HepG2 (cell line): ENCODE measurements around the gene RPS25. TPM values are rescaled to one million over a fixed set of nuclear protein-coding genes. Genes with fewer than 3 reads are reported as not detected.

ENCODE experiments used
- CENPT ChIP-seq: sonication (generic); formaldehyde crosslinking; IDR thresholded peaks from 2 replicates; pipeline ENCODE4 v1.8.0; 2022; ENCODE audit warnings: low read depth, mild to moderate bottlenecking, moderate library complexity, missing genetic modification reagents
- ETV6 ChIP-seq: sonication (generic); formaldehyde crosslinking; conservative IDR thresholded peaks from 2 replicates; pipeline ENCODE4 v1.4.0; 2020; ENCODE audit warnings: missing genetic modification reagents
- FOXP4 ChIP-seq: sonication (generic); formaldehyde crosslinking; IDR thresholded peaks from 2 replicates; pipeline ENCODE4 v1.4.0; 2020; ENCODE audit warnings: missing genetic modification reagents
- HOXA9 ChIP-seq: sonication (generic); formaldehyde crosslinking; IDR thresholded peaks from 2 replicates; pipeline ENCODE4 v1.8.1; 2022; ENCODE audit warnings: missing genetic modification reagents, mild to moderate bottlenecking, moderate library complexity, borderline replicate concordance
- JUND ChIP-seq: sonication (generic); formaldehyde crosslinking; IDR thresholded peaks from 2 replicates; pipeline ENCODE4 v1.8.0; 2022; ENCODE audit warnings: mild to moderate bottlenecking, missing genetic modification reagents
- KDM6A ChIP-seq: IDR thresholded peaks from 2 replicates; pipeline ENCODE4 v1.6.1; 2016; ENCODE audit warnings: low read depth
- SIX1 ChIP-seq: sonication (generic); formaldehyde crosslinking; IDR thresholded peaks from 2 replicates; pipeline ENCODE4 v1.4.0; 2020; ENCODE audit warnings: missing genetic modification reagents, borderline replicate concordance
- SP5 ChIP-seq: IDR thresholded peaks from 2 replicates; pipeline ENCODE4 v1.6.1; 2016; ENCODE audit warnings: low read depth, borderline replicate concordance
- ZNF343 ChIP-seq: sonication (generic); formaldehyde crosslinking; IDR thresholded peaks from 2 replicates; pipeline ENCODE4 v1.4.0; 2020; ENCODE audit warnings: mild to moderate bottlenecking, missing genetic modification reagents
- ZNF549 ChIP-seq: sonication (generic); formaldehyde crosslinking; IDR thresholded peaks from 2 replicates; pipeline ENCODE4 v1.5.0; 2020; ENCODE audit warnings: missing genetic modification reagents
- ZNF614 ChIP-seq: IDR thresholded peaks from 2 replicates; pipeline ENCODE4 v1.6.1; 2018; ENCODE audit warnings: missing biosample characterization, missing genetic modification reagents, inconsistent platforms, borderline replicate concordance
- ZNF616 ChIP-seq: sonication (generic); formaldehyde crosslinking; IDR thresholded peaks from 2 replicates; pipeline ENCODE4 v1.5.0; 2020; ENCODE audit warnings: low read depth, mild to moderate bottlenecking, missing genetic modification reagents
- ZNF644 ChIP-seq: IDR thresholded peaks from 2 replicates; pipeline ENCODE4 v1.6.1; 2016; ENCODE audit warnings: low read depth
- ZNF713 ChIP-seq: sonication (generic); formaldehyde crosslinking; IDR thresholded peaks from 2 replicates; pipeline ENCODE4 v1.4.0; 2020; ENCODE audit warnings: mild to moderate bottlenecking, missing genetic modification reagents
- ZNF790 ChIP-seq: sonication (generic); formaldehyde crosslinking; IDR thresholded peaks from 2 replicates; pipeline ENCODE4 v1.8.0; 2022; ENCODE audit warnings: missing genetic modification reagents, mild to moderate bottlenecking, borderline replicate concordance
- polyA plus RNA-seq, 8 experiments: library from polyadenylated mRNA; depleted of rRNA in 3 of 8; stranded (reverse) in 7 of 8; unstranded in 1 of 8; fragments of >200 nt; fragmentation: Illumina TruSeq in 4 of 8; extraction: Trizol in 4 of 8; gene quantifications; 2 replicates each; pipeline versions ENCODE4 v1.2.1 to v1.2.3, GENCODE V29; 2011 to 2016; ENCODE audit warnings: low read depth in 4 of 8, missing spikeins in 1 of 8, mixed read lengths in 1 of 8; ENCODE audit not compliant: insufficient read depth in 1 of 8
- total RNA-seq, 5 experiments: library from RNA; depleted of rRNA; stranded (reverse); fragments of >200 nt; fragmentation: Illumina TruSeq; extraction: Trizol; gene quantifications; 2 replicates each; pipeline ENCODE4 v1.2.3, GENCODE V29; 2016; ENCODE audit warnings: low read depth in 1 of 5
- TF ChIP-seq, protein P1 (sequence below): sonication (generic); formaldehyde crosslinking; IDR thresholded peaks from 2 replicates; pipeline ENCODE4 v1.5.0; 2020; ENCODE audit warnings: mild to moderate bottlenecking, missing genetic modification reagents, borderline replicate concordance
- TF ChIP-seq, protein P2 (sequence below): sonication (generic); formaldehyde crosslinking; IDR thresholded peaks from 2 replicates; pipeline ENCODE4; 2020; ENCODE audit warnings: missing genetic modification reagents, mild to moderate bottlenecking, borderline replicate concordance

Gene RPS25
- total and polyA plus RNA-seq, 2 of the 13 experiments (the other 11 are each of a cell fraction or from before 2014, with no cell fraction given), result 839 to 1,415 TPM

- TF ChIP-seq ETV6, result peak; percentile 83; the same call in 1 of the 2 replicates
- TF ChIP-seq ZNF343, result no peak
- no peak for TF ChIP-seq ZNF614 (CRISPR knock-in tag)
- no peak for TF ChIP-seq SIX1 (CRISPR knock-in tag)
- TF ChIP-seq CENPT (CRISPR knock-in tag), result no peak
- TF ChIP-seq ZNF616 (CRISPR knock-in tag), result no peak
- no peak for TF ChIP-seq ZNF790 (CRISPR knock-in tag)
- no peak for TF ChIP-seq ZNF644 (CRISPR knock-in tag)
- 0 out of 2 replicates have a peak, but pooled peaks have one; percentile 42 for TF ChIP-seq ZNF713 (CRISPR knock-in tag)
- TF ChIP-seq, protein P1, sequence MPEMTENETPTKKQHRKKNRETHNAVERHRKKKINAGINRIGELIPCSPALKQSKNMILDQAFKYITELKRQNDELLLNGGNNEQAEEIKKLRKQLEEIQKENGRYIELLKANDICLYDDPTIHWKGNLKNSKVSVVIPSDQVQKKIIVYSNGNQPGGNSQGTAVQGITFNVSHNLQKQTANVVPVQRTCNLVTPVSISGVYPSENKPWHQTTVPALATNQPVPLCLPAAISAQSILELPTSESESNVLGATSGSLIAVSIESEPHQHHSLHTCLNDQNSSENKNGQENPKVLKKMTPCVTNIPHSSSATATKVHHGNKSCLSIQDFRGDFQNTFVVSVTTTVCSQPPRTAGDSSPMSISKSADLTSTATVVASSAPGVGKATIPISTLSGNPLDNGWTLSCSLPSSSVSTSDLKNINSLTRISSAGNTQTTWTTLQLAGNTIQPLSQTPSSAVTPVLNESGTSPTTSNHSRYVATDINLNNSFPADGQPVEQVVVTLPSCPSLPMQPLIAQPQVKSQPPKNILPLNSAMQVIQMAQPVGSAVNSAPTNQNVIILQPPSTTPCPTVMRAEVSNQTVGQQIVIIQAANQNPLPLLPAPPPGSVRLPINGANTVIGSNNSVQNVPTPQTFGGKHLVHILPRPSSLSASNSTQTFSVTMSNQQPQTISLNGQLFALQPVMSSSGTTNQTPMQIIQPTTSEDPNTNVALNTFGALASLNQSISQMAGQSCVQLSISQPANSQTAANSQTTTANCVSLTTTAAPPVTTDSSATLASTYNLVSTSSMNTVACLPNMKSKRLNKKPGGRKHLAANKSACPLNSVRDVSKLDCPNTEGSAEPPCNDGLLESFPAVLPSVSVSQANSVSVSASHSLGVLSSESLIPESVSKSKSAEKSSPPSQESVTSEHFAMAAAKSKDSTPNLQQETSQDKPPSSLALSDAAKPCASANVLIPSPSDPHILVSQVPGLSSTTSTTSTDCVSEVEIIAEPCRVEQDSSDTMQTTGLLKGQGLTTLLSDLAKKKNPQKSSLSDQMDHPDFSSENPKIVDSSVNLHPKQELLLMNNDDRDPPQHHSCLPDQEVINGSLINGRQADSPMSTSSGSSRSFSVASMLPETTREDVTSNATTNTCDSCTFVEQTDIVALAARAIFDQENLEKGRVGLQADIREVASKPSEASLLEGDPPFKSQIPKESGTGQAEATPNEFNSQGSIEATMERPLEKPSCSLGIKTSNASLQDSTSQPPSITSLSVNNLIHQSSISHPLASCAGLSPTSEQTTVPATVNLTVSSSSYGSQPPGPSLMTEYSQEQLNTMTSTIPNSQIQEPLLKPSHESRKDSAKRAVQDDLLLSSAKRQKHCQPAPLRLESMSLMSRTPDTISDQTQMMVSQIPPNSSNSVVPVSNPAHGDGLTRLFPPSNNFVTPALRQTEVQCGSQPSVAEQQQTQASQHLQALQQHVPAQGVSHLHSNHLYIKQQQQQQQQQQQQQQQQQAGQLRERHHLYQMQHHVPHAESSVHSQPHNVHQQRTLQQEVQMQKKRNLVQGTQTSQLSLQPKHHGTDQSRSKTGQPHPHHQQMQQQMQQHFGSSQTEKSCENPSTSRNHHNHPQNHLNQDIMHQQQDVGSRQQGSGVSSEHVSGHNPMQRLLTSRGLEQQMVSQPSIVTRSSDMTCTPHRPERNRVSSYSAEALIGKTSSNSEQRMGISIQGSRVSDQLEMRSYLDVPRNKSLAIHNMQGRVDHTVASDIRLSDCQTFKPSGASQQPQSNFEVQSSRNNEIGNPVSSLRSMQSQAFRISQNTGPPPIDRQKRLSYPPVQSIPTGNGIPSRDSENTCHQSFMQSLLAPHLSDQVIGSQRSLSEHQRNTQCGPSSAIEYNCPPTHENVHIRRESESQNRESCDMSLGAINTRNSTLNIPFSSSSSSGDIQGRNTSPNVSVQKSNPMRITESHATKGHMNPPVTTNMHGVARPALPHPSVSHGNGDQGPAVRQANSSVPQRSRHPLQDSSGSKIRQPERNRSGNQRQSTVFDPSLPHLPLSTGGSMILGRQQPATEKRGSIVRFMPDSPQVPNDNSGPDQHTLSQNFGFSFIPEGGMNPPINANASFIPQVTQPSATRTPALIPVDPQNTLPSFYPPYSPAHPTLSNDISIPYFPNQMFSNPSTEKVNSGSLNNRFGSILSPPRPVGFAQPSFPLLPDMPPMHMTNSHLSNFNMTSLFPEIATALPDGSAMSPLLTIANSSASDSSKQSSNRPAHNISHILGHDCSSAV, result no peak
- TF ChIP-seq SP5 (CRISPR knock-in tag), result no peak
- TF ChIP-seq FOXP4 (CRISPR knock-in tag), result 0 out of 2 replicates have a peak, but pooled peaks have one; percentile 24
- TF ChIP-seq JUND, result 0 out of 2 replicates have a peak, but pooled peaks have one; percentile 13
- no peak for TF ChIP-seq KDM6A
- TF ChIP-seq, protein P2, sequence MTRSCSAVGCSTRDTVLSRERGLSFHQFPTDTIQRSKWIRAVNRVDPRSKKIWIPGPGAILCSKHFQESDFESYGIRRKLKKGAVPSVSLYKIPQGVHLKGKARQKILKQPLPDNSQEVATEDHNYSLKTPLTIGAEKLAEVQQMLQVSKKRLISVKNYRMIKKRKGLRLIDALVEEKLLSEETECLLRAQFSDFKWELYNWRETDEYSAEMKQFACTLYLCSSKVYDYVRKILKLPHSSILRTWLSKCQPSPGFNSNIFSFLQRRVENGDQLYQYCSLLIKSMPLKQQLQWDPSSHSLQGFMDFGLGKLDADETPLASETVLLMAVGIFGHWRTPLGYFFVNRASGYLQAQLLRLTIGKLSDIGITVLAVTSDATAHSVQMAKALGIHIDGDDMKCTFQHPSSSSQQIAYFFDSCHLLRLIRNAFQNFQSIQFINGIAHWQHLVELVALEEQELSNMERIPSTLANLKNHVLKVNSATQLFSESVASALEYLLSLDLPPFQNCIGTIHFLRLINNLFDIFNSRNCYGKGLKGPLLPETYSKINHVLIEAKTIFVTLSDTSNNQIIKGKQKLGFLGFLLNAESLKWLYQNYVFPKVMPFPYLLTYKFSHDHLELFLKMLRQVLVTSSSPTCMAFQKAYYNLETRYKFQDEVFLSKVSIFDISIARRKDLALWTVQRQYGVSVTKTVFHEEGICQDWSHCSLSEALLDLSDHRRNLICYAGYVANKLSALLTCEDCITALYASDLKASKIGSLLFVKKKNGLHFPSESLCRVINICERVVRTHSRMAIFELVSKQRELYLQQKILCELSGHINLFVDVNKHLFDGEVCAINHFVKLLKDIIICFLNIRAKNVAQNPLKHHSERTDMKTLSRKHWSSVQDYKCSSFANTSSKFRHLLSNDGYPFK (CRISPR knock-in tag), result no peak
- TF ChIP-seq ZNF549 (CRISPR knock-in tag), result no peak
- TF ChIP-seq HOXA9 (CRISPR knock-in tag), result no peak
Observed at GRCh38 chr11:119056421-119056999, 38.4 kb upstream of the RPS25 start (continued).
